Stimulated activated CD8-positive, alpha-beta memory T cell treated with anti-CD3 and anti-CD28 coated beads, Interleukin-7, amount 100 ng/mL, for 1 hour (primary cell): Measurements from ENCODE around the gene ZFR2.
A peak's percentile ranks its signal among the peaks of the same experiment; 100 is the strongest.

Source experiments
- DNase-seq, 2 donors: peaks; one replicate each; pipeline ENCODE4 v3.0.0-alpha.2; 2020; ENCODE audit warnings: low read depth in 2 of 2

The ZFR2 gene

GRCh38 chr19:3873151-3873550, 4.3 kb upstream of the ZFR2 start:
- no peak for DNase-seq

- DNase-seq = no peak
Measured at GRCh38 chr19:3867971-3868769, 668 bp downstream of the ZFR2 start.

- no peak for DNase-seq
Measured at GRCh38 chr19:3866910-3867638, 1.8 kb downstream of the ZFR2 start.

- DNase-seq = no peak
Measured at GRCh38 chr19:3863648-3864047, 5.2 kb downstream of the ZFR2 start.

- DNase-seq = no peak
Measured at GRCh38 chr19:3862826-3863500, 5.9 kb downstream of the ZFR2 start.

- DNase-seq = no peak
Measured at GRCh38 chr19:3860499-3860898, 8.3 kb downstream of the ZFR2 start.

- no peak for DNase-seq
Measured at GRCh38 chr19:3857449-3858003, 11.3 kb downstream of the ZFR2 start.

- no peak for DNase-seq
Measured at GRCh38 chr19:3855320-3855719, 13.5 kb downstream of the ZFR2 start.

GRCh38 chr19:3852614-3853254, 16.1 kb downstream of the ZFR2 start:
- peak; percentile 8 to 14 for DNase-seq

- no peak for DNase-seq
Measured at GRCh38 chr19:3852177-3852511, 16.7 kb downstream of the ZFR2 start.

- no peak for DNase-seq
Measured at GRCh38 chr19:3851254-3852176, 17.3 kb downstream of the ZFR2 start.

GRCh38 chr19:3850320-3850972, 18.4 kb downstream of the ZFR2 start:
- DNase-seq = no peak

- DNase-seq = no peak
Measured at GRCh38 chr19:3849787-3850186, 19.1 kb downstream of the ZFR2 start.

- DNase-seq = peak; percentile 12 to 32
Measured at GRCh38 chr19:3849092-3849491, 19.7 kb downstream of the ZFR2 start.

- no peak for DNase-seq
Measured at GRCh38 chr19:3844596-3844995, 24.2 kb downstream of the ZFR2 start.

- DNase-seq = no peak
Measured at GRCh38 chr19:3842948-3843347, 25.9 kb downstream of the ZFR2 start.

- DNase-seq = no peak
Measured at GRCh38 chr19:3840804-3841203, 28.0 kb downstream of the ZFR2 start.

GRCh38 chr19:3839941-3840340, 28.9 kb downstream of the ZFR2 start:
- no peak for DNase-seq

GRCh38 chr19:3838661-3839060, 30.2 kb downstream of the ZFR2 start:
- no peak for DNase-seq

GRCh38 chr19:3837922-3838321, 30.9 kb downstream of the ZFR2 start:
- DNase-seq = no peak
